H9 (cell line): ENCODE data around the gene S100A3. TPM values are rescaled to one million over a fixed set of nuclear protein-coding genes. Genes with fewer than 3 reads are reported as not detected.
"Not testable (repeated sequence)": the region's sequence is repeated elsewhere in the genome, so short reads cannot be mapped to it uniquely, and the experiment has no call there.

Experiments
- DNase-seq: peaks from one replicate; pipeline ENCODE4 v3.0.0-alpha.2; 2017
- H2AFZ ChIP-seq: one replicate; pipeline ENCODE4 v1.6.1; 2013; ENCODE audit warnings: mild to moderate bottlenecking, low read length, control low read depth, moderate library complexity
- H2AK5ac ChIP-seq: 2 replicates; pipeline ENCODE4 v1.6.1; 2013; ENCODE audit warnings: low read length, control low read depth, mixed read lengths; ENCODE audit not compliant: insufficient read length
- H2BK120ac ChIP-seq: one replicate; pipeline ENCODE4 v1.6.1; 2013; ENCODE audit warnings: low read depth, mild to moderate bottlenecking, low read length, control low read depth, inconsistent platforms; ENCODE audit not compliant: poor library complexity, severe bottlenecking
- H2BK12ac ChIP-seq: 2 replicates; pipeline ENCODE4 v1.6.1; 2013; ENCODE audit warnings: low read length, control low read depth, mixed read lengths, low read depth; ENCODE audit not compliant: insufficient read length
- H2BK15ac ChIP-seq: 2 replicates; pipeline ENCODE4 v1.6.1; 2013; ENCODE audit warnings: low read depth, low read length, control low read depth
- H2BK20ac ChIP-seq: one replicate; pipeline ENCODE4 v1.6.1; 2013; ENCODE audit warnings: low read depth, mild to moderate bottlenecking, low read length, control low read depth, inconsistent platforms; ENCODE audit not compliant: poor library complexity, severe bottlenecking
- H2BK5ac ChIP-seq: 2 replicates; pipeline ENCODE4 v1.6.1; 2013; ENCODE audit warnings: low read length, control low read depth, mixed read lengths; ENCODE audit not compliant: insufficient read length
- H3K14ac ChIP-seq: 2 replicates; pipeline ENCODE4 v1.6.1; 2013; ENCODE audit warnings: low read length, control low read depth; ENCODE audit not compliant: insufficient read depth
- H3K18ac ChIP-seq: 2 replicates; pipeline ENCODE4 v1.6.1; 2013; ENCODE audit warnings: low read depth, mild to moderate bottlenecking, mixed read lengths, low read length, control low read depth; ENCODE audit not compliant: insufficient read length
- H3K23ac ChIP-seq: 2 replicates; pipeline ENCODE4 v1.6.1; 2013; ENCODE audit warnings: low read length, control low read depth, mixed read lengths, low read depth; ENCODE audit not compliant: insufficient read length
- H3K23me2 ChIP-seq: 2 replicates; pipeline ENCODE4 v1.6.1; 2013; ENCODE audit warnings: low read depth, mild to moderate bottlenecking, mixed read lengths, low read length, control low read depth; ENCODE audit not compliant: insufficient read length, poor library complexity, severe bottlenecking
- H3K27ac ChIP-seq: 2 replicates; pipeline ENCODE4 v1.5.1; 2013; ENCODE audit warnings: low read length, control low read depth, mixed read lengths, low read depth; ENCODE audit not compliant: insufficient read length
- H3K27me3 ChIP-seq: 2 replicates; pipeline ENCODE4 v1.6.1; 2013; ENCODE audit warnings: low read length, control low read depth, inconsistent platforms; ENCODE audit not compliant: insufficient read depth
- H3K4ac ChIP-seq: 2 replicates; pipeline ENCODE4 v1.6.1; 2013; ENCODE audit warnings: low read depth, mild to moderate bottlenecking, control low read depth, inconsistent platforms, low read length, moderate library complexity
- H3K4me1 ChIP-seq: 2 replicates; pipeline ENCODE4 v1.6.1; 2013; ENCODE audit warnings: low read length, control low read depth, inconsistent platforms; ENCODE audit not compliant: insufficient read depth
- H3K4me2 ChIP-seq: 2 replicates; pipeline ENCODE4 v1.6.1; 2013; ENCODE audit warnings: low read length, control low read depth, mixed read lengths; ENCODE audit not compliant: insufficient read length, insufficient read depth
- H3K56ac ChIP-seq: 2 replicates; pipeline ENCODE4 v1.6.1; 2013; ENCODE audit warnings: low read depth, mild to moderate bottlenecking, mixed read lengths, low read length, control low read depth; ENCODE audit not compliant: insufficient read length
- H3K79me1 ChIP-seq: 2 replicates; pipeline ENCODE4 v1.6.1; 2013; ENCODE audit warnings: low read depth, mild to moderate bottlenecking, moderate library complexity, low read length, control low read depth, inconsistent platforms; ENCODE audit not compliant: insufficient read depth, poor library complexity, severe bottlenecking
- H3K79me2 ChIP-seq: 2 replicates; pipeline ENCODE4 v1.6.1; 2013; ENCODE audit warnings: low read length, control low read depth, inconsistent platforms; ENCODE audit not compliant: insufficient read depth
- H3K9ac ChIP-seq: 2 replicates; pipeline ENCODE4 v1.6.1; 2013; ENCODE audit warnings: low read length, control low read depth, mixed read lengths; ENCODE audit not compliant: insufficient read length; ENCODE audit errors: extremely low read depth
- H3K9me3 ChIP-seq: one replicate; pipeline ENCODE4 v1.6.1; 2013; ENCODE audit warnings: low read depth, low read length, inconsistent platforms; ENCODE audit not compliant: control insufficient read depth
- H3T11ph ChIP-seq: one replicate; pipeline ENCODE4 v1.6.1; 2013; ENCODE audit warnings: mild to moderate bottlenecking, low read length, control low read depth, inconsistent platforms
- H4K20me1 ChIP-seq: one replicate; pipeline ENCODE4 v1.6.1; 2013; ENCODE audit not compliant: control insufficient read depth, insufficient read length, insufficient read depth
- H4K5ac ChIP-seq: 2 replicates; pipeline ENCODE4 v1.6.1; 2013; ENCODE audit warnings: low read depth, mild to moderate bottlenecking, mixed read lengths, low read length, control low read depth; ENCODE audit not compliant: insufficient read length
- H4K8ac ChIP-seq: replicated peaks from 2 replicates; pipeline ENCODE4 v1.6.1; 2013; ENCODE audit warnings: low read length, control low read depth, mixed read lengths, low read depth; ENCODE audit not compliant: insufficient read length
- H4K91ac ChIP-seq: 2 replicates; pipeline ENCODE4 v1.6.1; 2013; ENCODE audit warnings: low read depth, mild to moderate bottlenecking, moderate library complexity, mixed read lengths, low read length, control low read depth; ENCODE audit not compliant: insufficient read length
- H3K27ac Mint-ChIP-seq, 3 experiments: 2 replicates in 2 of 3; 3 replicates in 1 of 3; pipeline ENCODE4 v1.8.0; 2020 to 2021; ENCODE audit warnings: mixed read lengths in 3 of 3, mild to moderate bottlenecking in 1 of 3, moderate library complexity in 1 of 3
- H3K27me3 Mint-ChIP-seq: 2 replicates; pipeline ENCODE4 v1.8.0; 2021; ENCODE audit warnings: low read depth, mild to moderate bottlenecking, moderate library complexity, mixed read lengths
- H3K36me3 Mint-ChIP-seq, 3 experiments: 2 replicates in 2 of 3; 3 replicates in 1 of 3; pipeline ENCODE4 v1.8.0; 2020 to 2021; ENCODE audit warnings: low read depth in 3 of 3, mixed read lengths in 3 of 3; ENCODE audit not compliant: insufficient read depth in 1 of 3
- H3K4me1 Mint-ChIP-seq, 2 experiments: 2 replicates each; pipeline ENCODE4 v1.8.0; 2020; ENCODE audit warnings: mixed read lengths in 2 of 2
- H3K4me3 Mint-ChIP-seq, 2 experiments: 2 replicates in 1 of 2; 3 replicates in 1 of 2; pipeline ENCODE4 v1.8.0; 2020 to 2021; ENCODE audit warnings: mild to moderate bottlenecking in 2 of 2, mixed read lengths in 2 of 2, moderate library complexity in 1 of 2
- H3K9me3 Mint-ChIP-seq, 2 experiments: 2 replicates in 1 of 2; 3 replicates in 1 of 2; pipeline ENCODE4 v1.8.0; 2020; ENCODE audit warnings: mild to moderate bottlenecking in 2 of 2, mixed read lengths in 2 of 2, moderate library complexity in 1 of 2
- WGBS: extraction: QIAGEN DNeasy Blood & Tissue Kit; methylation state at CpG from one replicate; pipeline ENCODE4 v1.1.7; 2013; ENCODE audit warnings: missing lambda C conversion rate, low lambda C conversion rate, mixed read lengths; ENCODE audit not compliant: insufficient read length; ENCODE audit errors: extremely low coverage; 5-methylcytosine and 5-hydroxymethylcytosine counted together
- total RNA-seq: library from RNA; stranded (reverse); gene quantifications from 2 replicates; pipeline ENCODE4 v1.2.1, GENCODE V29; 2021

The S100A3 gene
- total RNA-seq, 1 experiment from 2014 or later: not detected

GRCh38 chr1:153521808-153522207, 27.2 kb downstream of the S100A3 start:
- not testable (repeated sequence) for H3K4me2 ChIP-seq, H3K27ac ChIP-seq, H3T11ph ChIP-seq, H3K9me3 Mint-ChIP-seq, H2BK20ac ChIP-seq, H2AK5ac ChIP-seq, H3K79me1 ChIP-seq, H3K27ac Mint-ChIP-seq, H4K20me1 ChIP-seq, DNase-seq, H4K8ac ChIP-seq, H3K18ac ChIP-seq, H4K91ac ChIP-seq, H3K9ac ChIP-seq, H3K79me2 ChIP-seq, H4K5ac ChIP-seq, H2AFZ ChIP-seq, H3K23ac ChIP-seq, H3K14ac ChIP-seq, H3K9me3 ChIP-seq, H3K4me1 ChIP-seq, H2BK12ac ChIP-seq, H2BK5ac ChIP-seq, H2BK120ac ChIP-seq, H3K23me2 ChIP-seq, H3K36me3 Mint-ChIP-seq, H3K4me3 Mint-ChIP-seq, H3K4ac ChIP-seq, H3K56ac ChIP-seq, H2BK15ac ChIP-seq, H3K27me3 ChIP-seq
- Mint-ChIP-seq H3K27me3 (peaks cover 40% of the 10 kb centered on the region), H3K4me1 (peaks cover 32 to 39% of the 10 kb centered on the region in 2 experiments)
- WGBS: no CpG with 5 or more reads among the region's 37 CpGs
